Measurements from ENCODE around the gene DEPDC7. TPM values are rescaled to one million over a fixed set of nuclear protein-coding genes. Genes with fewer than 3 reads are reported as not detected.

Gene DEPDC7
- total RNA-seq, 1 experiment from 2014 or later = 5.6 TPM

DNA sequence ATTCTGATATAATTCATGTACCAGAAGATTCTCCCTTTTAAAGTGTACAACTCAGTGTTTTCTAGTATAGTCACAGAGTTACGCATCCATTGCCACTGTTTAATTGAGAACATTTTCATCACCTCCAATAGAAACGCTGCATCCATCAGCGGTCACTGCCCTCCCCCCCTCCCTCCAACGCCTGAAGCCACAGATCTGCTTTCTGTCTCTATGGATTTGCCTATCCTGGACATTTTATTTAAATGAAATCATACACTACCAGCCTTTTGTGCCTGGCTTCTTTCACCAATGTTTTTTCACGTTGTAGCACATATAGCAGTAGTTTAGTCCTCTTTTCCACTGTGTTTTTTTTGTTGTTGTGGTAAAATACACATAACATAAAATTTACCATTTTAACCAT, 46.5 kb downstream of the DEPDC7 start (continued):
- TF ChIP-seq NR1H2 (CRISPR knock-in tag; IDR thresholded peaks at IDR 0.05) (no peak), ETV6 (CRISPR knock-in tag; IDR thresholded peaks at IDR 0.05) (no peak), ESRRA (CRISPR knock-in tag; IDR thresholded peaks at IDR 0.05; ENCODE audit: borderline replicate concordance) (no peak), MAX (CRISPR knock-in tag; IDR thresholded peaks at IDR 0.05) (no peak), PRRX2 (CRISPR knock-in tag; IDR thresholded peaks at IDR 0.05) (no peak)
- TF ChIP-seq, protein P1, sequence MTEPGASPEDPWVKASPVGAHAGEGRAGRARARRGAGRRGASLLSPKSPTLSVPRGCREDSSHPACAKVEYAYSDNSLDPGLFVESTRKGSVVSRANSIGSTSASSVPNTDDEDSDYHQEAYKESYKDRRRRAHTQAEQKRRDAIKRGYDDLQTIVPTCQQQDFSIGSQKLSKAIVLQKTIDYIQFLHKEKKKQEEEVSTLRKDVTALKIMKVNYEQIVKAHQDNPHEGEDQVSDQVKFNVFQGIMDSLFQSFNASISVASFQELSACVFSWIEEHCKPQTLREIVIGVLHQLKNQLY (CRISPR knock-in tag; IDR thresholded peaks at IDR 0.05) = no peak

DNA sequence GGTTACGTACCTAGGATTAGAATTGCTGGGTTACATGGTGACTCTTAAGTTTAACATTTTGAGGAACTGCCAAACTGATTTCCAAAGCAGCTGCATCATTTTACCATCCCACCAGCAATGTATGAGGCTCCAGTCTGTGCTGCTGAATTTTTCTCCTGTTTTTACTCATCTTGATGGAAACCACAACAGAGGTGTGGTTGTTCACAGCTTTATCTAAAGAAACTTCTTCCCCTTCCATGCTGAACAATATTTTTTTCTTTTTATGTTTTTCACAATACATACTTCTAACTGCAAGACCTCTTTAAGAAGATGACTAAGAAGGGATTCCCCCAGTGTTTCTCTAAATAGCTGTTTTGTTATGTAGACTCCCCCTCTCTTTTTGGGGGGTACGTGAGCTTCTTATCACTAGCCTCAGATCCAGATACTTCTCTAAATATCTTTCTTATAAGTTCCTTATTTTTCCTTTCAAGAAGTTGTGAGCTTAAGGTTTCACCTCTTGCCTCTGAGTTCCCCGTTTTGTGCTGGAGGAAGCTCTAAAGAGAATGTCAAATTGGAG, 47.7 kb downstream of the DEPDC7 start:
- H3K36me3 Mint-ChIP-seq = peaks cover 37% of the 10 kb centered on the region
- H3K27ac Mint-ChIP-seq = no peak overlapping the region
- H3K4me3 Mint-ChIP-seq = no peak overlapping the region
- no peaks in the 10 kb centered on the region for H3K27me3 Mint-ChIP-seq (ENCODE audit: low read depth)
- DNase-seq (ENCODE audit: low spot score) = no peak
- no peak for ATAC-seq
- POLR2A ChIA-PET = interaction anchor here (1.0 kb wide), 1 partner anchor 23 kb away, joined by 3 read pairs; no protein-coding TSS in a partner anchor
- H3K9me3 Mint-ChIP-seq = no peaks in the 10 kb centered on the region
- H3K4me1 Mint-ChIP-seq = peaks cover 36% of the 10 kb centered on the region
- CTCF ChIA-PET = interaction anchor here (1.0 kb wide), 1 partner anchor 254 kb away, joined by 3 read pairs; no protein-coding TSS in a partner anchor
- no peak for TF ChIP-seq ERG (CRISPR knock-in tag; IDR thresholded peaks at IDR 0.05)
- TF ChIP-seq ZNF317 (CRISPR knock-in tag; IDR thresholded peaks at IDR 0.05; ENCODE audit: borderline replicate concordance, low read depth) = no peak
- TF ChIP-seq ZNF532 (CRISPR knock-in tag; IDR thresholded peaks at IDR 0.05; ENCODE audit: borderline replicate concordance) = no peak
- TF ChIP-seq TCF7 (CRISPR knock-in tag; IDR thresholded peaks at IDR 0.05; ENCODE audit: low read depth) = no peak
- no peak for TF ChIP-seq MXD4 (CRISPR knock-in tag; IDR thresholded peaks at IDR 0.05; ENCODE audit: borderline replicate concordance)
- no peak for TF ChIP-seq TP53 (CRISPR knock-in tag; IDR thresholded peaks at IDR 0.05)
- TF ChIP-seq GABPB1 (CRISPR knock-in tag; IDR thresholded peaks at IDR 0.05) = no peak
- no peak for TF ChIP-seq GTF2I (CRISPR knock-in tag; conservative IDR thresholded peaks at IDR 0.05)
- no peak for TF ChIP-seq RORB (CRISPR knock-in tag; IDR thresholded peaks at IDR 0.05)
- no peak for TF ChIP-seq ZNF281 (CRISPR knock-in tag; IDR thresholded peaks at IDR 0.05)
- no peak for TF ChIP-seq ZNF263 (CRISPR knock-in tag; IDR thresholded peaks at IDR 0.05; ENCODE audit: low read depth)
- no peak for TF ChIP-seq USF2 (CRISPR knock-in tag; IDR thresholded peaks at IDR 0.05)
- no peak for TF ChIP-seq EMX1 (CRISPR knock-in tag; IDR thresholded peaks at IDR 0.05)
- no peak for TF ChIP-seq SMAD3 (CRISPR knock-in tag; IDR thresholded peaks at IDR 0.05; ENCODE audit: borderline replicate concordance)
- TF ChIP-seq, protein P2, sequence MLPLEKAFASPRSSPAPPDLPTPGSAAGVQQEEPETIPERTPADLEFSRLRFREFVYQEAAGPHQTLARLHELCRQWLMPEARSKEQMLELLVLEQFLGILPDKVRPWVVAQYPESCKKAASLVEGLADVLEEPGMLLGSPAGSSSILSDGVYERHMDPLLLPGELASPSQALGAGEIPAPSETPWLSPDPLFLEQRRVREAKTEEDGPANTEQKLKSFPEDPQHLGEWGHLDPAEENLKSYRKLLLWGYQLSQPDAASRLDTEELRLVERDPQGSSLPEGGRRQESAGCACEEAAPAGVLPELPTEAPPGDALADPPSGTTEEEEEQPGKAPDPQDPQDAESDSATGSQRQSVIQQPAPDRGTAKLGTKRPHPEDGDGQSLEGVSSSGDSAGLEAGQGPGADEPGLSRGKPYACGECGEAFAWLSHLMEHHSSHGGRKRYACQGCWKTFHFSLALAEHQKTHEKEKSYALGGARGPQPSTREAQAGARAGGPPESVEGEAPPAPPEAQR (CRISPR knock-in tag; IDR thresholded peaks at IDR 0.05) = no peak
- TF ChIP-seq NR2C2 (CRISPR knock-in tag; IDR thresholded peaks at IDR 0.05) = no peak
- TF ChIP-seq, protein P3, sequence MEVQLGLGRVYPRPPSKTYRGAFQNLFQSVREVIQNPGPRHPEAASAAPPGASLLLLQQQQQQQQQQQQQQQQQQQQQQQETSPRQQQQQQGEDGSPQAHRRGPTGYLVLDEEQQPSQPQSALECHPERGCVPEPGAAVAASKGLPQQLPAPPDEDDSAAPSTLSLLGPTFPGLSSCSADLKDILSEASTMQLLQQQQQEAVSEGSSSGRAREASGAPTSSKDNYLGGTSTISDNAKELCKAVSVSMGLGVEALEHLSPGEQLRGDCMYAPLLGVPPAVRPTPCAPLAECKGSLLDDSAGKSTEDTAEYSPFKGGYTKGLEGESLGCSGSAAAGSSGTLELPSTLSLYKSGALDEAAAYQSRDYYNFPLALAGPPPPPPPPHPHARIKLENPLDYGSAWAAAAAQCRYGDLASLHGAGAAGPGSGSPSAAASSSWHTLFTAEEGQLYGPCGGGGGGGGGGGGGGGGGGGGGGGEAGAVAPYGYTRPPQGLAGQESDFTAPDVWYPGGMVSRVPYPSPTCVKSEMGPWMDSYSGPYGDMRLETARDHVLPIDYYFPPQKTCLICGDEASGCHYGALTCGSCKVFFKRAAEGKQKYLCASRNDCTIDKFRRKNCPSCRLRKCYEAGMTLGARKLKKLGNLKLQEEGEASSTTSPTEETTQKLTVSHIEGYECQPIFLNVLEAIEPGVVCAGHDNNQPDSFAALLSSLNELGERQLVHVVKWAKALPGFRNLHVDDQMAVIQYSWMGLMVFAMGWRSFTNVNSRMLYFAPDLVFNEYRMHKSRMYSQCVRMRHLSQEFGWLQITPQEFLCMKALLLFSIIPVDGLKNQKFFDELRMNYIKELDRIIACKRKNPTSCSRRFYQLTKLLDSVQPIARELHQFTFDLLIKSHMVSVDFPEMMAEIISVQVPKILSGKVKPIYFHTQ (CRISPR knock-in tag; IDR thresholded peaks at IDR 0.05) = no peak

Data from WTC11 (cell line).